ENCODE data around the gene RPLP1.

Gene RPLP1

GRCh38 chr15:69484837-69485236, 32.2 kb downstream of the RPLP1 start:
- peaks cover 7% of the 10 kb centered on the region for H3K4me1 Mint-ChIP-seq (ENCODE audit: low read depth)
- H3K4me3 Mint-ChIP-seq, result no peak overlapping the region

GRCh38 chr15:69486481-69487110, 34.0 kb downstream of the RPLP1 start:
- Mint-ChIP-seq H3K27me3 (peaks cover 3% of the 10 kb centered on the region), H3K4me1 (ENCODE audit: low read depth) (no peaks in the 10 kb centered on the region), H3K27ac (no peak overlapping the region)

More at GRCh38 chr15:69484837-69485236, 32.2 kb downstream of the RPLP1 start:
- no peak for DNase-seq
- Mint-ChIP-seq H3K36me3 (ENCODE audit: low read depth) (no peaks in the 10 kb centered on the region), H3K27me3 (no peaks in the 10 kb centered on the region), H3K27ac (no peak overlapping the region), H3K9me3 (peaks cover 2% of the 10 kb centered on the region)

GRCh38 chr15:69489073-69489571, 36.5 kb downstream of the RPLP1 start:
- no peak for DNase-seq
- Mint-ChIP-seq H3K36me3 (ENCODE audit: low read depth) (no peaks in the 10 kb centered on the region), H3K4me3 (no peak overlapping the region), H3K27me3 (peaks cover 3% of the 10 kb centered on the region), H3K4me1 (ENCODE audit: low read depth) (no peaks in the 10 kb centered on the region), H3K27ac (no peak overlapping the region), H3K9me3 (peaks cover 5% of the 10 kb centered on the region)

More at GRCh38 chr15:69486481-69487110, 34.0 kb downstream of the RPLP1 start:
- H3K4me3 Mint-ChIP-seq, result no peak overlapping the region
- no peak for DNase-seq
- no peaks in the 10 kb centered on the region for H3K36me3 Mint-ChIP-seq (ENCODE audit: low read depth)
- H3K9me3 Mint-ChIP-seq, result peaks cover 3% of the 10 kb centered on the region

- H3K4me3 Mint-ChIP-seq, result no peak overlapping the region
- H3K36me3 Mint-ChIP-seq (ENCODE audit: low read depth), result no peaks in the 10 kb centered on the region
- no peaks in the 10 kb centered on the region for H3K4me1 Mint-ChIP-seq (ENCODE audit: low read depth)
- peaks cover 5% of the 10 kb centered on the region for H3K9me3 Mint-ChIP-seq
- peaks cover 3% of the 10 kb centered on the region for H3K27me3 Mint-ChIP-seq
- no peak for DNase-seq
- H3K27ac Mint-ChIP-seq, result no peak overlapping the region
Measured at GRCh38 chr15:69490356-69491037, 37.9 kb downstream of the RPLP1 start.

- no peak overlapping the region for H3K4me3 Mint-ChIP-seq
- no peak overlapping the region for H3K27ac Mint-ChIP-seq
- peaks cover 3% of the 10 kb centered on the region for H3K9me3 Mint-ChIP-seq
- DNase-seq, result no peak
- H3K4me1 Mint-ChIP-seq (ENCODE audit: low read depth), result no peaks in the 10 kb centered on the region
- H3K27me3 Mint-ChIP-seq, result peaks cover 3% of the 10 kb centered on the region
- H3K36me3 Mint-ChIP-seq (ENCODE audit: low read depth), result no peaks in the 10 kb centered on the region
Measured at GRCh38 chr15:69491038-69491505, 38.5 kb downstream of the RPLP1 start.

GRCh38 chr15:69493406-69493805, 40.8 kb downstream of the RPLP1 start:
- no peak overlapping the region for H3K4me3 Mint-ChIP-seq
- no peak for DNase-seq
- no peak overlapping the region for H3K27ac Mint-ChIP-seq
- peaks cover 3% of the 10 kb centered on the region for H3K9me3 Mint-ChIP-seq
- peaks cover 14% of the 10 kb centered on the region for H3K4me1 Mint-ChIP-seq (ENCODE audit: low read depth)
- no peaks in the 10 kb centered on the region for H3K36me3 Mint-ChIP-seq (ENCODE audit: low read depth)
- peaks cover 3% of the 10 kb centered on the region for H3K27me3 Mint-ChIP-seq

GRCh38 chr15:69496001-69496400, 43.4 kb downstream of the RPLP1 start:
- Mint-ChIP-seq H3K27me3 (no peaks in the 10 kb centered on the region), H3K9me3 (peaks cover 3% of the 10 kb centered on the region), H3K36me3 (ENCODE audit: low read depth) (no peaks in the 10 kb centered on the region), H3K4me3 (no peak overlapping the region), H3K4me1 (ENCODE audit: low read depth) (peaks cover 14% of the 10 kb centered on the region), H3K27ac (no peak overlapping the region)
- no peak for DNase-seq

GRCh38 chr15:69497076-69497475, 44.5 kb downstream of the RPLP1 start:
- Mint-ChIP-seq H3K9me3 (no peaks in the 10 kb centered on the region), H3K4me3 (no peak overlapping the region), H3K36me3 (ENCODE audit: low read depth) (no peaks in the 10 kb centered on the region), H3K27ac (peak overlapping the region; percentile 19), H3K27me3 (no peaks in the 10 kb centered on the region), H3K4me1 (ENCODE audit: low read depth) (peaks cover 14% of the 10 kb centered on the region)
- no peak for DNase-seq

GRCh38 chr15:69497667-69498066, 45.0 kb downstream of the RPLP1 start:
- no peaks in the 10 kb centered on the region for H3K9me3 Mint-ChIP-seq
- peaks cover 14% of the 10 kb centered on the region for H3K4me1 Mint-ChIP-seq (ENCODE audit: low read depth)
- H3K27ac Mint-ChIP-seq, result peak overlapping the region; percentile 19
- no peaks in the 10 kb centered on the region for H3K27me3 Mint-ChIP-seq
- no peak for DNase-seq
- no peak overlapping the region for H3K4me3 Mint-ChIP-seq
- H3K36me3 Mint-ChIP-seq (ENCODE audit: low read depth), result no peaks in the 10 kb centered on the region

GRCh38 chr15:69498282-69498681, 45.7 kb downstream of the RPLP1 start:
- Mint-ChIP-seq H3K27ac (no peak overlapping the region), H3K36me3 (ENCODE audit: low read depth) (no peaks in the 10 kb centered on the region), H3K4me1 (ENCODE audit: low read depth) (peaks cover 14% of the 10 kb centered on the region)

GRCh38 chr15:69498987-69499386, 46.4 kb downstream of the RPLP1 start:
- no peak for DNase-seq
- Mint-ChIP-seq H3K9me3 (no peaks in the 10 kb centered on the region), H3K27me3 (no peaks in the 10 kb centered on the region), H3K36me3 (ENCODE audit: low read depth) (no peaks in the 10 kb centered on the region), H3K4me1 (ENCODE audit: low read depth) (peaks cover 14% of the 10 kb centered on the region), H3K4me3 (no peak overlapping the region), H3K27ac (no peak overlapping the region)

More at GRCh38 chr15:69498282-69498681, 45.7 kb downstream of the RPLP1 start:
- no peak overlapping the region for H3K4me3 Mint-ChIP-seq
- H3K27me3 Mint-ChIP-seq, result no peaks in the 10 kb centered on the region
- no peak for DNase-seq
- no peaks in the 10 kb centered on the region for H3K9me3 Mint-ChIP-seq

- peaks cover 14% of the 10 kb centered on the region for H3K4me1 Mint-ChIP-seq (ENCODE audit: low read depth)
- DNase-seq, result no peak
- H3K27ac Mint-ChIP-seq, result no peak overlapping the region
- no peaks in the 10 kb centered on the region for H3K27me3 Mint-ChIP-seq
- no peak overlapping the region for H3K4me3 Mint-ChIP-seq
- no peaks in the 10 kb centered on the region for H3K9me3 Mint-ChIP-seq
- H3K36me3 Mint-ChIP-seq (ENCODE audit: low read depth), result no peaks in the 10 kb centered on the region
Measured at GRCh38 chr15:69499521-69500211, 47.0 kb downstream of the RPLP1 start.

- peaks cover 14% of the 10 kb centered on the region for H3K4me1 Mint-ChIP-seq (ENCODE audit: low read depth)
- no peak overlapping the region for H3K27ac Mint-ChIP-seq
- H3K9me3 Mint-ChIP-seq, result no peaks in the 10 kb centered on the region
- H3K36me3 Mint-ChIP-seq (ENCODE audit: low read depth), result no peaks in the 10 kb centered on the region
- DNase-seq, result no peak
- H3K27me3 Mint-ChIP-seq, result no peaks in the 10 kb centered on the region
- no peak overlapping the region for H3K4me3 Mint-ChIP-seq
Measured at GRCh38 chr15:69500339-69500738, 47.7 kb downstream of the RPLP1 start.

GRCh38 chr15:69501456-69501855, 48.8 kb downstream of the RPLP1 start:
- Mint-ChIP-seq H3K27me3 (no peaks in the 10 kb centered on the region), H3K4me1 (ENCODE audit: low read depth) (peaks cover 14% of the 10 kb centered on the region), H3K36me3 (ENCODE audit: low read depth) (no peaks in the 10 kb centered on the region), H3K4me3 (no peak overlapping the region), H3K9me3 (no peaks in the 10 kb centered on the region), H3K27ac (no peak overlapping the region)
- no peak for DNase-seq
